ENCODE data around the gene FANCG. TPM values are rescaled to one million over a fixed set of nuclear protein-coding genes. Genes with fewer than 3 reads are reported as not detected.

The FANCG gene
- total RNA-seq, 1 donor from 2014 or later, result 28.8 TPM

- TF ChIP-seq CTCF (IDR thresholded peaks at IDR 0.05), result no peak
- ATAC-seq (ENCODE audit: low read depth) (no peak), DNase-seq (peak; percentile 30)
- Mint-ChIP-seq H3K27me3 (no peaks in the 10 kb centered on the region), H3K9me3 (no peaks in the 10 kb centered on the region), H3K4me1 (peaks cover 63% of the 10 kb centered on the region), H3K27ac (peak overlapping the region; percentile 94), H3K4me3 (peak overlapping the region; percentile 96), H3K36me3 (ENCODE audit: low read depth) (no peaks in the 10 kb centered on the region)
- POLR2A ChIA-PET, result interaction anchor here (0.5 to 3.9 kb wide), 10 partner anchors 12 to 1299 kb away, joined by 3 to 47 read pairs (median 4); partner anchors contain the start of genes FANCG, PIGO, STOML2 and VCP
- CTCF ChIA-PET, result interaction anchor here (1.0 to 6.8 kb wide), 4 partner anchors 19 to 362 kb away, joined by 3 to 37 read pairs (median 12); partner anchors contain the start of gene PIGO
- intact Hi-C loops (cut with micrococcal nuclease), result loop anchor here (1.0 to 10.0 kb wide), 6 partner anchors 468 to 1640 kb away; partner anchors contain the start of genes CREB3, FAM221B, GALT and MYORG
These were observed 35.3 kb upstream of the FANCG start for GRCh38 chr9:35114840-35115628.

GRCh38 chr9:35114113-35114839, 34.5 kb upstream of the FANCG start:
- H3K27me3 Mint-ChIP-seq, result no peaks in the 10 kb centered on the region
- no peak for TF ChIP-seq CTCF (IDR thresholded peaks at IDR 0.05)
- CTCF ChIA-PET, result interaction anchor here (1.0 to 6.8 kb wide), 4 partner anchors 18 to 362 kb away, joined by 3 to 37 read pairs (median 6); partner anchors contain the start of gene PIGO
- no peaks in the 10 kb centered on the region for H3K36me3 Mint-ChIP-seq (ENCODE audit: low read depth)
- intact Hi-C loops (cut with micrococcal nuclease), result loop anchor here (5.0 to 10.0 kb wide), 4 partner anchors 467 to 1639 kb away; partner anchors contain the start of genes GALT, MYORG, NOL6 and RECK
- peak overlapping the region; percentile 94 for H3K27ac Mint-ChIP-seq
- H3K4me3 Mint-ChIP-seq, result peak overlapping the region; percentile 96
- POLR2A ChIA-PET, result interaction anchor here (1.1 to 3.9 kb wide), 4 partner anchors 11 to 644 kb away, joined by 4 to 47 read pairs (median 28); partner anchors contain the start of genes FANCG, STOML2 and VCP
- peaks cover 67% of the 10 kb centered on the region for H3K4me1 Mint-ChIP-seq
- no peaks in the 10 kb centered on the region for H3K9me3 Mint-ChIP-seq
- DNase-seq (no peak), ATAC-seq (ENCODE audit: low read depth) (no peak)

GRCh38 chr9:35112257-35113020, 32.7 kb upstream of the FANCG start:
- DNase-seq (no peak), ATAC-seq (ENCODE audit: low read depth) (no peak)
- Mint-ChIP-seq H3K27ac (peak overlapping the region; percentile 88), H3K27me3 (no peaks in the 10 kb centered on the region), H3K4me1 (peaks cover 67% of the 10 kb centered on the region), H3K36me3 (ENCODE audit: low read depth) (peaks cover 5% of the 10 kb centered on the region), H3K9me3 (no peaks in the 10 kb centered on the region), H3K4me3 (peak overlapping the region; percentile 83)
- CTCF ChIA-PET, result interaction anchor here (0.9 kb wide), 1 partner anchor 16 kb away, joined by 3 read pairs; the partner anchor contains the start of gene PIGO
- no peak for TF ChIP-seq CTCF (IDR thresholded peaks at IDR 0.05)
- intact Hi-C loops (cut with micrococcal nuclease), result loop anchor here (5.0 to 10.0 kb wide), 4 partner anchors 465 to 1638 kb away; partner anchors contain the start of genes GALT, MYORG, NOL6 and RECK
- POLR2A ChIA-PET, result interaction anchor here (0.6 to 3.2 kb wide), 7 partner anchors 10 to 700 kb away, joined by 3 to 26 read pairs (median 8); partner anchors contain the start of genes FANCG, PIGO, SPAG8 and STOML2

- Mint-ChIP-seq H3K4me3 (peak overlapping the region; percentile 83), H3K4me1 (peaks cover 62% of the 10 kb centered on the region), H3K9me3 (no peaks in the 10 kb centered on the region), H3K27ac (peak overlapping the region; percentile 88), H3K27me3 (no peaks in the 10 kb centered on the region), H3K36me3 (ENCODE audit: low read depth) (peaks cover 6% of the 10 kb centered on the region)
- POLR2A ChIA-PET, result interaction anchor here (0.7 to 3.2 kb wide), 8 partner anchors 9 to 701 kb away, joined by 3 to 26 read pairs (median 7); partner anchors contain the start of genes CCDC107, FANCG, PIGO and RMRP
- intact Hi-C loops (cut with micrococcal nuclease), result loop anchor here (1.0 to 10.0 kb wide), 10 partner anchors 8 to 1636 kb away; partner anchors contain the start of genes DNAI1, DNAJB5, FAM219A and GALT
- no peak for TF ChIP-seq CTCF (IDR thresholded peaks at IDR 0.05)
- DNase-seq (peak; percentile 86), ATAC-seq (ENCODE audit: low read depth) (peak; percentile 81)
- CTCF ChIA-PET, result interaction anchor here (0.7 to 1.3 kb wide), 3 partner anchors 14 to 211 kb away, joined by 3 to 5 read pairs (median 5); partner anchors contain the start of gene PIGO
These were observed 31.5 kb upstream of the FANCG start for GRCh38 chr9:35111001-35111933.

Data from activated B cell treated with CpG ODN at 0.5 μM for 24 hours (primary cell).